GM19328 (cell line): ENCODE data around the gene DNAJC7.
"Not testable (repeated sequence)": the region's sequence is repeated elsewhere in the genome, so short reads cannot be mapped to it uniquely, and the experiment has no call there.

Experiments
- ATAC-seq: cut with Tn5 transposase; IDR thresholded peaks from one replicate; pipeline ENCODE4 v1.9.1; 2021; ENCODE audit warnings: mild to moderate bottlenecking, moderate library complexity; ENCODE audit not compliant: unreplicated experiment

Gene DNAJC7

DNA sequence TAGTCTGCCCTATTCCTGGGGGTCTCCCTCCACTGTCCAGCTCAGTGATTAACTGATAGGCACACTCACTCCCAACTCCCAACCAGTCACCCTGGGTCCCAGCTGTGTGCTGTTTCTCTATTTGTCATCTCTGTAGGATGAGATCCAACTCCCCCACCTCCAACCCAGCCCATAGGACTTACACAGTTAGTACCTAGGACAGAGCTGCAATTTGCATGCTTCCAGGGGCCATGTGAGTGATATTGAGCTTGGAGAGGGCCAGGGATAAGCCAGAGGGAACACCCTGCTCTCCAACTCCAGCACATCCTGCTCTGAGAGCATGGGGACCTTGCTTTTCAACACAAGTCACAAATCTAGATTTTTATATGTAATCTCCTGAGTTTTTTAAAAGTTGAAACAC, 24.4 kb upstream of the DNAJC7 start:
- ATAC-seq, result no peak

- ATAC-seq, result no peak
These were observed 23.6 kb upstream of the DNAJC7 start for GRCh38 chr17:42040818-42041217.

GRCh38 chr17:42039794-42040763, 22.8 kb upstream of the DNAJC7 start:
- ATAC-seq, result no peak

DNA sequence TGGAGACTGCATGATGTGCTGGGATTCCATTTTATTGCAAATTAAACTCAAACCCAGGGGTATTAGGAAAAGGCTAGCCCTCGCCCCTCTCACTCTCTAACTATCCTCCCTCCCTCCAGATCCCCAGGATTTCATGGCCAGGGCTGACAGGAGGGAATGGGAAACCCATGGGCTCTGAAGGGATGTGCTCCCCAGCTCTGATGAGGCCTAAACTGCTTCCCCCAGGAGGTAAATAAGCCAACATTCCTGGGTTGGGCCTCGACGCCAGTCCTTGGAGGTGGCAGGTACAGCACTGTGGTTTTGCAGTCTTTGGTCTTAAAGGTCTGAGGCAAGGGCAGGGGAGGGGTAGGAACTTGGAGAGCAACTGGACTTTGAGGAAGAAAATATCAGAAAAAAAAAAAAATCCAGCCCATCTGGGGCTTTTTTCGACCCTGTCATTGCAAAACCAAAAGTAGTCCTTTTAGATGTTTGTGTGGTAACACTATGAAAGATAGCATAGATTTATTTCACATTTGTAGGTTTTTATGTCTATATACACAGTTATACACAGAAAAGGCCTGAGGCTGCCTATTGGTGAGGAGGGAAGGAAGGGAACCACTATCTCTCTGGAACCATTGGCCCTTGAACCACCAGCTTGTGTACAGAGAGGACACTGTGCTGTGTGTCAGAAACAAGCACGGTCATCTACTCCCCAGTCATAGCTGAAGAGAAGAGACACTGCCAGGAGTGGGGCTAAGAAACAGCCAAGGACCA, 21.2 kb upstream of the DNAJC7 start:
- ATAC-seq, result no peak

DNA sequence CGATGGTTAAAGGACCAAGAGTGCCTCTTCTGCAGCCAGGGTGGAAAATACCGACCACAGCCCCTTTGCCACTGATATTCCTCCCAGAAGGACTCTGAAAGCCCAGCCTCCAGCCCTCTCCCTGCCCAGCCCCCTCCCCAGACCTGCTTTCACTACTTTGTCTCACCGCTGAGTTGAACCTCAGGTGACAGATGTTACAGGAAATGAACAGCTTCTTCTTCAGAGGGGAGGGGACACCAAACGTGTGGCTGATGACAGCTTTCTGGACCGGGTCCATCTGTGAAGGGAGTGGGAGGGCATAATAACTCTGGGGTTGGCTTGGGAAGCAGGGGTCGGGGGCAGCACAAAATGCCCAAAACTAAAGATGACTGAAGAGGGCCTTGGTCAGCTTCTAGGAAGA, 16.8 kb upstream of the DNAJC7 start:
- no peak for ATAC-seq

- no peak for ATAC-seq
These were observed 14.3 kb upstream of the DNAJC7 start for GRCh38 chr17:42031584-42031983.

DNA sequence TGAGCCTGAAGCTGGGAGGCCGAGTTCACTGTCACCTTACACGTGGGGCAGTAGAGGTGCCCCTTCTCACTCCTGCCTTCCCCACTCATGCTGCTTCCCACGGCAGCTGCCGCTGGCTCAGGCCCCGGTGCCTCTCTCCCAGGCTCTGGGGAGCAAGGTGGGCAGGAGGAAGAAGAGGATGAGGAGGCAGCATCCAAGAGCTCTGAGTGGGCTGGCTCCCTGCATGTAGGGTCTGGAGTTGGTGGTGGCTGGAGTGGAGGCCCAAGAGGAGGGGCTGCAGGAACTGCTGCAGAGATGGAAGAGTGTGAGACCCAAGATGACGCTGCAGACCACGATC, 11.5 kb upstream of the DNAJC7 start:
- no peak for ATAC-seq

GRCh38 chr17:42027961-42028790, 10.9 kb upstream of the DNAJC7 start:
- ATAC-seq, result no peak

GRCh38 chr17:42027590-42027889, 10.3 kb upstream of the DNAJC7 start:
- ATAC-seq, result no peak

GRCh38 chr17:42026857-42027589, 9.8 kb upstream of the DNAJC7 start:
- no peak for ATAC-seq

- ATAC-seq, result no peak
These were observed 8.7 kb upstream of the DNAJC7 start for GRCh38 chr17:42025936-42026335.

GRCh38 chr17:42025191-42025579, 7.9 kb upstream of the DNAJC7 start:
- ATAC-seq, result no peak

GRCh38 chr17:42023524-42024349, 6.5 kb upstream of the DNAJC7 start:
- no peak for ATAC-seq

DNA sequence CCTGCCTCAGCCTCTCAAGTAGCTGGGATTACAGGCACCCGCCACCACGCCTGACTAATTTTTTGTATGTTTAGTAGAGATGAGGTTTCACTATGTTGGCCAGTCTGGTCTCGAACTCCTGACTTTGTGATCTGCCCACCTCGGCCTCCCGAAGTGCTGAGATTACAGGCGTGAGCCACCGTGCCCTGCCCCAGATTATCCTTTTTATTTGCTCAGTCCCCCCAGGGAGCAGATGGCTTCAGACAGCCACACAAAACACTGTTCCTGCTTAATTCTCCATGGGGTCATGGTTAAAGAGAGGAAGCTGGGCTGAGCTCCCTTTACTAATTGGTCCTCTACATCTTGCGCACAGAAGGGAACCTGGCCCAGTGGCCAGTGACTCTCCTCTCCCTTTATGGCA, 3.6 kb upstream of the DNAJC7 start:
- not testable (repeated sequence) for ATAC-seq

GRCh38 chr17:42019509-42020404, 2.5 kb upstream of the DNAJC7 start, which contains the start of gene NKIRAS2:
NKIRAS2 (plus strand) TSS chr17:42020090; CDS start chr17:42021578, 1,488 bp downstream.
- peak; percentile 53 for ATAC-seq

- ATAC-seq, result no peak
These were observed 1.7 kb upstream of the DNAJC7 start for GRCh38 chr17:42018988-42019387.

DNA sequence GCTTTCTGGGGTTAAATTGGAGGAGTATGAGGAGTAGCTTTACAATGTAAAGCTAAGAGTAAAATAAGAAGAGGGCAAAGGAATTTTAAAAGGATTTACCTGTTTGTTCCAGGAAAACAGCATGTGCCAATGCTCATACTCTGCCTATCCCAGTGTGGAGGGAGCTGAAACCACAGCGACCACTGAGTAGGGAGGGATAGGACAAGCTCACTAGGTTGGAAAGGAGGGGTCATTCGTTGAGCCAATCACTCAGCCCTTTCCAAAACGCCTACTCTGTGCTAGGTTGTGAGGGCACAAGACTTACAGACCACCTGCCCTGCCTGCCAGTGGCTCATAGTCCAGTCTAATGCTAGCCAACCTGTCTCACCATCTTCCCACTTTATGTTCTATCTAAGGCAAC, 1.1 kb upstream of the DNAJC7 start:
- ATAC-seq, result no peak

DNA sequence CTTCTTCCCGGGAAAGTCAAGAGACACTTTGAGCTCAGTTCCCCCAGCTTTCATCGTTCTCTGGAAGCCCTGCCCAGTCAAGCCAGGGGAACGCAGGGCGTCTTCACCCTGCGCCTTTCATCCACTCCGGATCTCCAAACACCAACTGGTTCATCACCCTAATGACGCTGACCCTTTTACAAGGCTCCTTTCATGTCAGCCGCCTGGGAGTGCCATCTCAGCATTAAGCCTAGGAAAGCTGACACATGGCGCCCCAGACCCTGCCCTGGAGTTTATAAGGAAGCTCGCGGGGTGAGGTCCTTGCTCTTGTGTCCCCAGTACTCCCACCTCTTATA, 594 bp upstream of the DNAJC7 start:
- peak; percentile 7 for ATAC-seq

GRCh38 chr17:42016411-42016831, 818 bp downstream of the DNAJC7 start:
- no peak for ATAC-seq
